Naive B cell (primary cell): ENCODE measurements around the gene LMNTD2. TPM values are rescaled to one million over a fixed set of nuclear protein-coding genes. Genes with fewer than 3 reads are reported as not detected.
"Not testable (repeated sequence)": the region's sequence is repeated elsewhere in the genome, so short reads cannot be mapped to it uniquely, and the experiment has no call there.

Experiments used
- ATAC-seq, 2 donors: fragments of 150-1000 bp; cut with Tn5 transposase; 2 replicates each; pipeline ENCODE4 v1.10.0; 2021; ENCODE audit warnings: low read depth in 2 of 2, mild to moderate bottlenecking in 2 of 2, moderate library complexity in 2 of 2
- DNase-seq: peaks from one replicate; pipeline ENCODE4 v3.0.0; 2022
- H3K27ac Mint-ChIP-seq, 6 donors: one replicate each; pipeline ENCODE4 v1.8.0; 2020 to 2022; ENCODE audit warnings: mild to moderate bottlenecking in 6 of 6, mixed read lengths in 6 of 6, moderate library complexity in 5 of 6, inconsistent platforms in 2 of 6
- H3K27me3 Mint-ChIP-seq, 3 donors: one replicate each; pipeline ENCODE4 v1.8.0; 2021 to 2022; ENCODE audit warnings: mixed read lengths in 3 of 3, mild to moderate bottlenecking in 1 of 3
- H3K36me3 Mint-ChIP-seq, 2 donors: one replicate each; pipeline ENCODE4 v1.8.0; 2020 to 2022; ENCODE audit warnings: mixed read lengths in 2 of 2, inconsistent platforms in 1 of 2, mild to moderate bottlenecking in 1 of 2
- H3K4me1 Mint-ChIP-seq, 3 donors: one replicate each; pipeline ENCODE4 v1.8.0; 2020 to 2022; ENCODE audit warnings: mixed read lengths in 3 of 3, inconsistent platforms in 1 of 3, mild to moderate bottlenecking in 1 of 3, moderate library complexity in 1 of 3
- H3K4me3 Mint-ChIP-seq, 8 donors: one replicate each; pipeline ENCODE4 v1.8.0; 2020 to 2022; ENCODE audit warnings: mild to moderate bottlenecking in 8 of 8, mixed read lengths in 8 of 8, moderate library complexity in 8 of 8, inconsistent platforms in 2 of 8
- H3K9me3 Mint-ChIP-seq, 7 donors: one replicate each; pipeline ENCODE4 v1.8.0; 2020 to 2022; ENCODE audit warnings: mixed read lengths in 7 of 7, mild to moderate bottlenecking in 5 of 7, inconsistent platforms in 2 of 7, moderate library complexity in 1 of 7
- polyA plus RNA-seq, 6 donors: library from polyadenylated mRNA; unstranded; fragments of 300-500 nt; fragmentation: Illumina TruSeq; gene quantifications; one replicate each; pipeline ENCODE4 v1.2.3, GENCODE V29; 2021; ENCODE audit warnings: low read depth in 6 of 6

LMNTD2 gene
- polyA plus RNA-seq, 6 donors from 2014 or later = 2.1 to 4.8 (median 2.9) TPM

DNA sequence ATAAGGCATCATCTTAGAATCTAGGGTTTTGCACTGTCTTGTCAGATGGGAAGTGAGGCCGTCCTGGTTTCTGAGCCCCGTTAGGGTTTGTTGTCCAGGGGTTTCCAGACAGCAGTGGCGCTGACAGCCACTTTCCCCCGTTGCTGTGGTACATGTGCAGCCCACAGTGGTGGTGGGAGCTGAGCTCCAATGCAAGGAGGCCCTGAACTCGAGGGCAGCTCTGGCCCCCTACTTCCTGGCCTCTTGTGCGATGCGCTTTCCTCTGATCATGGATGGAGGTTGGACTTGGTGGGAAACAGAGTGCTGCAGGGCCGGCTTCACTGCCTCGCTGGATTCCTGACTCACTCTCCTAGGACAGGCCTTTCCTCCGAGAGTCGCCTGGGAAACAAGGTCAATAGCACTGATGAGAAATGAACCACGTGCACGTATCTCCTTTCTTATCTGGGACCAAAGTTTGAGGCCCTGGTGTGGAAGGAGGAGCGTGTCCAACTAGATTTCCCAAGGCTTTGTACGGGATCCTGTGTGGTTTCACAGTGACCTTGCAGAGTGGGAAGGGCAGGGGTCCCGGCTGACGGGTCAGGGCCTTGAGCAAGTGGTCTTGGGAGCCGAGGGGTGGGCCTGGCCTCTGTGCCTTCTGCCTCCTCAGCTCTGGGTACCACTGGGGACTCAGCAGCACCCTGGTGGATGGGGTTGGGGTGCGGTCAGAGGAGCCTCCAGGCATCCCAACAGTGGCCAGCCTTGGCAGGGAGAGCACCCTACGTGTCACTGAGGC is 19.5 kb upstream of the LMNTD2 start:
- H3K4me3 Mint-ChIP-seq = peak overlapping the region in 5 of 8 donors; percentile 36 to 84 (median 75)
- no peaks in the 10 kb centered on the region for H3K36me3 Mint-ChIP-seq
- no peak for DNase-seq
- peak overlapping the region in 1 of 6 donors; percentile 50 for H3K27ac Mint-ChIP-seq
- ATAC-seq = no peak
- no peaks in the 10 kb centered on the region for H3K9me3 Mint-ChIP-seq
- H3K27me3 Mint-ChIP-seq = peaks cover 0 to 4% (median 3%) of the 10 kb centered on the region in 3 donors
- peaks cover 16 to 49% (median 42%) of the 10 kb centered on the region in 3 donors for H3K4me1 Mint-ChIP-seq

DNA sequence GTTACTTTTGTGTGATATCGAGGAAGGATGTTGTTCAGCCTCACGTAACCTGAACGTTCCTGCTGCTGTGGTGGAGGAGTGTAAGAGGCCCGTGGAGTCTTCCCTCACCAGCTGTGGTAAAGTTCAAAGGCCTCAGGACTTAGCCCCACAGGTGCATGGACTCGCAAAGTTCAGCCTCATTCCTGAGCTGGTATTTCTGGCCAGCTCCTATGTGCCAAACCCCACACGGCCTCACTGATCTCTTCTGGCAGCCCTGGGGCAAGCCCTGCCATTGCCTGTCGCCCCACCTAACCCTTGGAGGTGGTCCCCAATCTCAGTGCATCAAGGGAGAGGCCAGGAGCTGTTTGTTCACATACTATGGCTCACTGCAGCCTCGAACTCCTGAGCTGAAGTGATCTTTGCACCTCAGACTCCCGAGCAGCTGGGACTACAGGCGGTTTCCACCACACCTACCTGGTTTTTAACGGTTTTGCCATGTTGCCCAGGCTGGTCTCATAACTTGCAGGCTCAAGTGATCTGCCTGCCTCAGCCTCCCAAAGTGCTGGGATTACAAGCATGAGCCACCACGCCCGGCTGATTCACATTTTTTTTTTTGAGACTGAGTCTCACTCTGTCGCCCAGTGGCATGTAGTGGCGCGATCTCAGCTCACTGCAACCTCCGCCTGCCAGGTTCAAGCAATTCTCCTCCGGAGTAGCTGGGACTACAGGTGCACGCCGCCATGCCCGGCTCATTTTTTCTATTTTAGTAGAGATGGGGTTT is 17.9 kb upstream of the LMNTD2 start:
- Mint-ChIP-seq H3K4me1 (peaks cover 25 to 54% (median 49%) of the 10 kb centered on the region in 3 donors), H3K36me3 (no peaks in the 10 kb centered on the region), H3K27me3 (peaks cover 0 to 15% (median 15%) of the 10 kb centered on the region in 3 donors), H3K9me3 (no peaks in the 10 kb centered on the region), H3K27ac (peak overlapping the region in 5 of 6 donors; percentile 27 to 52 (median 38)), H3K4me3 (peak overlapping the region; percentile 65 to 93 (median 85))
- no peak for ATAC-seq
- DNase-seq = no peak

DNA sequence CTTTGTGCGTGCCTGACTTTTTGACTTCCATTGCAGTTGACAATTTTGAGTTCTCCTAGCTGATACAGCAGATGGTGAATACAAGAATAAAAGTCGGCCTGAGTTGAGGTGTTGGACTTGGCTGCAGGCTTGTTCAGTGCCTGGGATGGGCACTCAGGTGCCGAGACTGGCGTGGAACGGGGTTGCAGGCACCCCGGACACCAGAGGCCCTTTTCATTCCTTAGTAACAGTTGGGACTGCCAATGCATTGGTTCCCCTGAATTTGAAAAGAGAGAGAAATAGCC is 17.0 kb upstream of the LMNTD2 start:
- no peaks in the 10 kb centered on the region for H3K9me3 Mint-ChIP-seq
- peak overlapping the region in 5 of 6 donors; percentile 41 to 73 (median 63) for H3K27ac Mint-ChIP-seq
- H3K4me1 Mint-ChIP-seq = peaks cover 25 to 54% (median 49%) of the 10 kb centered on the region in 3 donors
- peaks cover 0 to 15% (median 15%) of the 10 kb centered on the region in 3 donors for H3K27me3 Mint-ChIP-seq
- DNase-seq (no peak), ATAC-seq (no peak)
- H3K36me3 Mint-ChIP-seq = no peaks in the 10 kb centered on the region
- peak overlapping the region; percentile 76 to 93 (median 86) for H3K4me3 Mint-ChIP-seq

DNA sequence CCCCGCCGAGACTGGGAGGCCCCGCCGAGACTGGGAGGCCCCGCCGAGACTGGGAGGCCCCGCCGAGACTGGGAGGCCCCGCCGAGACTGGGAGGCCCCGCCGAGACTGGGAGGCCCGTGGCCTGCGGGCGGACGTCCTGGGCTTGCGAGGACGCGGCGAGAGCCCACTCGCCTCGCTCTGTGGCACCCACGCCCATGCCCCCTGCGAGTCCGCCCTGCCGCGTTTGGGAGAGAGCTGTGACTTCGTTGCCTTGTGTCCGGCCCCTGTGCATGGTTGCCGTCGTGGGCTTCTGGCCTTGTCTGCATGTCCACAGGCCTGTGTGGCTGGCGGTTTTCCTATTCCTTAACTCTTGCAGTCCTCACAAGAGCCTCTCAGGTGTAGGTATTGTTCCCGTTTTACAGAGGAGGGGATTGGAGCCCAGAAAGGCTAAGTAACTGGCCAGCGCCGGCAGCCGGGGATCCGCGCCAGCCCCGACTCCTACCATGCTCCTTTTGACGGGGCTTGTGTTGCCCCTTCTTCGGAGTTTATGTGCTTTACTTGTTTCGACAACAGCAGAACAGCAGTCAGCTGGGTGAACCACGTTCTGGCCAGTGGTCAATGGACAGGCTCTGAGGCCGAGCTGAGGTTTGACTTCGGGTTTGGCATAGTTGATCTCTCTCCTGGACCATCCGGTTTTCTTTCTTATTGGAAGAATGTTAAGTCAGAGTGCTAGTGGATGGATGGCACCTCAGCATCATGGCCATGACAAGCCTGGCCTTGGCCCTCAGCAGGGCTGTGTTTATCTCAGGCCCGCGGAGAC is 16.5 kb upstream of the LMNTD2 start:
- DNase-seq = no peak
- peak overlapping the region; percentile 41 to 74 (median 62) for H3K27ac Mint-ChIP-seq

DNA sequence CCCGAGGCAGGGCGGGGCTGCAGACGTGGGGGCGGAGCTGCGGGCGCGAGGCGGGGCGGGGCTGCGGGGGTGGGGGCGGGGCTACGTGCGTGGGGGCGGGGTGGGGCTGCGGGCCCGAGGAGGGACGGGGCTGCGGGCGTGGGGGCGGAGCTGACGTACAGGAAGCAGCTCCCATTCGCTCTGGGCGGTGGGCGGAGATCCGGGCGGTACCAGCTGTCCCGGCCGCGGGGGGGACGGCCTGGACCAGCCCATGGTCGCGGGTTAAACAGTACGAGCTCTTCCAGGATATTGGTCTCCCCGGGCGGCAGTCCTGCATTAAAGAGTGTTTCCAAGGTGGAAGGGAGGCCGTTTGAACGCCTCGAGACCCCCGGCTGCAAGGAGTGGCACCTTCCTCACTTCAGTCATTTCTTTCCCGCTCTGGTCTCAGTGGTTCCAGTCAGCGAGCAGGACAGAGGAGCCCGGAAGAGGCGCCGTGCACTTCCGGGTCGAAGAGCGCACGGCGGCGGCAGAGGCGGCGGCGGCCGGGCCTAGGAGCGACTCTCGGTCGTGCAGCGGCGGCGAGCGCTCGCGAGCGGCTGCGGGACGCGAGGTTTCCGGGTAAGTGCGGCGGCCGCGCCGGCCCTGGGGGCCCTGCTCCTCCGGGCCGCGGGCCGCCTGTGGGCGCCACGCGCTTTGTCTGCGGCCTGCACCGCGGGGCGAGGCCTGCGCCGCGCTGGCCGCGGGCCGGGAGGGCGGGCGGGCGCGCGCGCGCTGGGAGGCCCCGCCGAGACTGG is 15.6 kb upstream of the LMNTD2 start, which contains the start of gene PHRF1:
Gene PHRF1 (plus strand): TSS at position 475 of the 773 bp plus-strand sequence. CDS start 5,043 bp downstream, outside the sequence.
- H3K27me3 Mint-ChIP-seq = peaks cover 0 to 15% (median 15%) of the 10 kb centered on the region in 3 donors
- peak; percentile 96 for DNase-seq
- no peaks in the 10 kb centered on the region for H3K9me3 Mint-ChIP-seq
- H3K4me1 Mint-ChIP-seq = peaks cover 19 to 47% (median 42%) of the 10 kb centered on the region in 3 donors
- ATAC-seq = peak; percentile 87 to 91
- peak within 1 kb of the TSS; percentile 95 to 100 (median 98) for H3K27ac Mint-ChIP-seq
- H3K4me3 Mint-ChIP-seq = peak within 1 kb of the TSS; percentile 85 to 99 (median 98)
- H3K36me3 Mint-ChIP-seq = no peaks in the 10 kb centered on the region

More for the DNA sequence above, 16.5 kb upstream of the LMNTD2 start:
- H3K27me3 Mint-ChIP-seq = peaks cover 0 to 15% (median 15%) of the 10 kb centered on the region in 3 donors
- peak overlapping the region; percentile 76 to 93 (median 86) for H3K4me3 Mint-ChIP-seq
- ATAC-seq = no peak
- H3K4me1 Mint-ChIP-seq = peaks cover 25 to 54% (median 47%) of the 10 kb centered on the region in 3 donors
- no peaks in the 10 kb centered on the region for H3K9me3 Mint-ChIP-seq
- H3K36me3 Mint-ChIP-seq = no peaks in the 10 kb centered on the region

DNA sequence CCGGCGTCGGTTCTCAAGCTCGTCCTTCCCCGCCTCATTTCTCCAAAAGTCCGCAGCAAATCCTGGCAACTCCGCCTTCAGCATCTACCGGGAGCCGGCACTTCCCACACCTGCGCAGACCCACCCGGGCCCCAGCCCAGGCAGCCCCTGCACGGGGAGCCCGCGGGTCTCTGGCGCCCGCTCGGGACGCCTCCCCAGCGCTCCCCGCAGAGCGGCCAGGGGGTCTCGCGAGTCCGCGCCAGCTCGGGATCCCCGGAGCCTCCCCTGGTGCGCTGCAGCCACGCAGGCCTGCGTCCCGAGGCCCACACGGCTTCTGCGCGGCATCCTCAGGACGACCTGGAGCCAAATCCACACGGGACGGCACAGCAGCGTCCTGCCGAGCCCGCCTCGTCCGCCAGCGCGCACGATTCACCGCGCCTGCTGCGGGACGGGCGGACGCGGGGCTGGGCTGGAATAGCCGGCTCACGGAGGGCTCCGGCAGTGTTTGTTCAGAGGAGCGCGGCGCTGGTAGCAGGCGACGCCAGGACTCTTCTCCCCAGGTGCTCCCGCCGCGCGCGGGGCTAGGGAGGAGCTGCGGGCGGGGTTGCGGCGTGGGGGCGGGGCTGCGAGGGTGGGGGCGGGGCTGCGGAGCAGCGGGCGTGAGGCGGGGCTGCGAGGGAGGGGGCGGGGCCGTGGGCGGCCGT is 14.9 kb upstream of the LMNTD2 start:
- H3K4me3 Mint-ChIP-seq = peak overlapping the region; percentile 75 to 96 (median 86)
- no peaks in the 10 kb centered on the region for H3K36me3 Mint-ChIP-seq
- H3K27ac Mint-ChIP-seq = peak overlapping the region in 3 of 6 donors; percentile 76 to 95 (median 93)
- peaks cover 0 to 15% (median 15%) of the 10 kb centered on the region in 3 donors for H3K27me3 Mint-ChIP-seq
- DNase-seq (peak; percentile 60), ATAC-seq (peak; percentile 35 to 39)
- peaks cover 16 to 40% (median 39%) of the 10 kb centered on the region in 3 donors for H3K4me1 Mint-ChIP-seq
- H3K9me3 Mint-ChIP-seq = no peaks in the 10 kb centered on the region

DNA sequence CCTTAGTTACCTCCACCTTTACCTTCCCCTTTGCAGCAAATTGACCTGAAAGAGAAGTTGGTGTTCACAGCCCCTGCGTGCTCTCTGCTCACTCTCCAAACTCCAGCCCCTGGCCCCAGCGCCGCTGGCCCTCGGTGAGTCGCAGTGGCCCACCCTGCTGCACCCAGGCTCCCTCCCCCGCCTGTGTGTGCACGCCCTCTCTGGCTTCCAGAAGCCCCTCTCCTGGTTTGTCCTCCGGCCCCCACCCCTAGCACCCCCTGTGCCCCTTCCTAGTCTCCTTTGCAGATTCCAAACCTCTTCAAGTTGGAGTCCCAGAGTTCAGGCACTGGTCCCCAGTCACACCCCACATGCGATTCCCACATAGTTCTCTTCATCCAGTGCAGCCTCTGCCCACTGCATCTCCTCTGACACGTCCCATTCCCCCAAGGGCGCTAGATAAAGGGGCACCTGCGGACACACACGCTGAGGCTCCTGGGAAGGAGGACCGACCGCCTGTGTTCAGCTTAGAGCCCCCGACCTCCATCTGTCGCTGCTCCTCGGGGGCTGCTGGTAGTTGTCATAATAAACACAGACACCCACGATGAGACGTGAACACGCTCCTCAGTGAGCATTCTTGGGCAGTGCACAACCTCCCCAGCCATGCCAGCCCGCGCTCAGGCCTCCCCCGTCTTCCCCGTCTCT is 14.2 kb upstream of the LMNTD2 start:
- Mint-ChIP-seq H3K4me3 (peak overlapping the region; percentile 75 to 96 (median 86)), H3K36me3 (no peaks in the 10 kb centered on the region), H3K4me1 (peaks cover 12 to 35% (median 33%) of the 10 kb centered on the region in 3 donors), H3K27me3 (peaks cover 0 to 15% (median 15%) of the 10 kb centered on the region in 3 donors), H3K9me3 (no peaks in the 10 kb centered on the region), H3K27ac (peak overlapping the region in 5 of 6 donors; percentile 2 to 93 (median 38))
- DNase-seq (no peak), ATAC-seq (no peak)

DNA sequence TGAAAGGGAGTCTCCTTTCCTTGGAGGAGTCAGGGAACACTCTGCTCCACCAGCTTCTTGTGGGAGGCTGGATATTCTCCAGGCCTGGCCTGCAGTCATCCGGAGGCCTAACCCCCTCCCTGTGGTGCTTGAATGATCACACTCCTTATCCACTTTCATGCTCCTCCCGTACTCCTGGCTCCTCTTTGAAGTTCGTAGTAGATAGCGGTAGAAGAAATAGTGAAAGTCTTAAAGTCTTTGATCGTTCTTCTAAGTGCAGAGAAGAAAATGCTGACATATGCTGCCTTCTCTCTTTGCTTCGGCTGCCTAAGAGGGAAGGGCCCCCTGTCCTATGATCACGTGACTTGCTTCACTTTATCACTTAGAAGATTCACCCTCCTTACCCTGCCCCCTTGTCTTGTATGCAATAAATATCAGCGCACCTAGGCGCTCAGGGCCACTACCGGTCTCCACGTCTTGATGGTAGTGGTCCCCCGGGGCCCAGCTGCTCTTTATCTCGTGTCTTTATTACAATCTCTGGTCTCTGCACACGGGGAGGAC is 13.6 kb upstream of the LMNTD2 start:
- H3K4me3 Mint-ChIP-seq = peak overlapping the region in 6 of 8 donors; percentile 3 to 96 (median 86)
- ATAC-seq, H3K36me3 Mint-ChIP-seq, H3K9me3 Mint-ChIP-seq, DNase-seq: not testable (repeated sequence)
- peaks cover 12 to 28% (median 26%) of the 10 kb centered on the region in 3 donors for H3K4me1 Mint-ChIP-seq
- peaks cover 0 to 15% (median 15%) of the 10 kb centered on the region in 3 donors for H3K27me3 Mint-ChIP-seq
- H3K27ac Mint-ChIP-seq = peak overlapping the region in 2 of 6 donors; percentile 16 to 64

DNA sequence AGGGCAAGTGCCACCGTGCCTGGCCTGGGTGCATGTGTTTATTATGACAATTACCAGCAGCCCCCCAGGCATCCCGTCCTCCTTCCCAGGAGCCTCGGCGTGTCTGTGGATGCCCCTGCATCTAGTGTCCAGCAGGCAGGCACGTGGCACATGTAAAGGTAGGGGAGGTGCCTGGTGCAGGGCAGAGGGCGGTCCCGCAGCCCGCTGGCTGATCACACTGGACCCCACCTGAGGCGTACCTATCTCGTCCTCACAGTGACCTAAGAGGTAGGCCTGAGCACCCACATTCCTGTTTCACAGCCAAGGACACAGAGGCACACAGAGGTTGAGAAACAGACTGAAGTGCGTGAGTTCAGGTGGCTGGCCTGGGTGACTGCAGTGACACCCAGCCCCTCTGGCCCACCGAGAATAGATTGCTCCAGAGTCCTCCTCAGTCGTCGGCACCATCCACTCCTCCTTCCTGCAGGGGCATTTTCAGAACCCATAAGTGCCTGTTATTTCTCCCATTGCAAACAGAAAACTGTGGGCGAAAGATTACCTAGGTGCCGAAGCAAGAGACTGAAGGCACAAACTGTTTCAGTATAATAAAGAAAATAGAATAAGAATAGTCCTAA is 12.7 kb upstream of the LMNTD2 start:
- peak overlapping the region in 3 of 8 donors; percentile 30 to 81 (median 69) for H3K4me3 Mint-ChIP-seq
- no peaks in the 10 kb centered on the region for H3K9me3 Mint-ChIP-seq
- H3K4me1 Mint-ChIP-seq = peaks cover 12 to 22% (median 19%) of the 10 kb centered on the region in 3 donors
- DNase-seq = no peak
- H3K27ac Mint-ChIP-seq = no peak overlapping the region
- H3K27me3 Mint-ChIP-seq = peaks cover 0 to 15% (median 15%) of the 10 kb centered on the region in 3 donors
- H3K36me3 Mint-ChIP-seq = no peaks in the 10 kb centered on the region
- ATAC-seq = no peak

DNA sequence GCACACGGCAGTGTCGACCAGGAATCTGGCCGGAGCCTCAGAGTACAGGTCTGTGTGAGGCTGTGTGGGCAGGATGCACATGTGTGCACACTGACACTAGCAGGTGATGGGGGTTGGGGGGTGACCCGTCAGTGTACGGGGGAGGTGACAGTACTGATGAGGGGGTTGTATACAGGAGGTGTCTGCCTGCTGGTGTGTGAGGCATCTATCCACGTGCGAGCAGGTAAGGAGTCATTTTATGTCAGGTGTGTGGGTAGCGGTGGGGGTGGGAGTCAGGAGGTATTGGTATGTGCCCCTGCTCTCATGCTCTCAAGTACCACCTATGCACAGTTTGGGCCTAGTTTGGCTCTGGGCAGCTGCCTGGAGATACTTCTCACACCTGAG is 11.3 kb upstream of the LMNTD2 start:
- Mint-ChIP-seq H3K27ac (no peak overlapping the region), H3K4me1 (peaks cover 8 to 15% (median 12%) of the 10 kb centered on the region in 3 donors), H3K36me3 (no peaks in the 10 kb centered on the region), H3K27me3 (peaks cover 0 to 15% (median 15%) of the 10 kb centered on the region in 3 donors), H3K4me3 (peak overlapping the region in 1 of 8 donors; percentile 24), H3K9me3 (no peaks in the 10 kb centered on the region)
- DNase-seq = no peak
- no peak for ATAC-seq
